Measurements from ENCODE around the gene FRK. TPM values are rescaled to one million over a fixed set of nuclear protein-coding genes. Genes with fewer than 3 reads are reported as not detected.
A peak's percentile ranks its signal among the peaks of the same experiment; 100 is the strongest.

FRK gene
- total and polyA plus RNA-seq, 2 experiments from 2014 or later = 2.7 to 16.9 TPM

DNA sequence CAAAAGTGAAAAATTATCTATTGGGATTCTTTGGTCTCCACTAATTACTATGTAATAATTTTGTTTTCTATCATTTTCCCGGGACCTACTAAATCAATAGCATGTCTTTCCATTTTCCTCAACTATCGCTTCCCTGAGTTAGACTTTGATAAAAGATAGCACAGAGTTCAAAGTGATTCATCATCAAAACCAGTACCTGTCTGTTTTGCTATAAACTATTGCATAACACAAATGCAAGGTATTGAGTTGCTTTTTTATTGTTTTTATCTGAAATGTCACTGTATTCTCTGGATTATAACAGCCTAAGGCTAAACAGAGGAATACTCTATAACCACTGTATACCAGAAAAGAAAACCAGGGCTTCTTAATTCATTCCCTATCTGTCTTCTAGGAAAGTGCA, 19.7 kb downstream of the FRK start:
- Histone ChIP-seq H3K4me2 (no peak overlapping the region), H3K27me3 (no peaks in the 10 kb centered on the region), H3K9me3 (ENCODE audit: low read depth) (no peaks in the 10 kb centered on the region), H3K4me1 (ENCODE audit: insufficient read depth) (peaks cover 9% of the 10 kb centered on the region), H3K79me2 (peaks cover 59% of the 10 kb centered on the region), H3K4me3 (no peak overlapping the region), H3K36me3 (replicated peaks; ENCODE audit: insufficient read depth, low read depth) (no peaks in the 10 kb centered on the region), H3K27ac (no peak overlapping the region), H3K9me2 (replicated peaks; ENCODE audit: insufficient read depth) (no peaks in the 10 kb centered on the region), H2AFZ (no peak overlapping the region), H4K20me1 (ENCODE audit: insufficient read depth, poor library complexity, severe bottlenecking) (no peaks in the 10 kb centered on the region)
- no peak for DNase-seq (ENCODE audit: low spot score)
- 79% methylated on average over 2 of the region's 2 CpGs for WGBS (ENCODE audit: low lambda C conversion rate, missing lambda C conversion rate)
- TF ChIP-seq EZH2 (IDR thresholded peaks at IDR 0.05; ENCODE audit: borderline replicate concordance) (no peak), EZH2phosphoT487 (IDR thresholded peaks at IDR 0.05; ENCODE audit: low read depth, severe bottlenecking, unreplicated experiment) (no peak)
- TF ChIP-seq, protein P1, sequence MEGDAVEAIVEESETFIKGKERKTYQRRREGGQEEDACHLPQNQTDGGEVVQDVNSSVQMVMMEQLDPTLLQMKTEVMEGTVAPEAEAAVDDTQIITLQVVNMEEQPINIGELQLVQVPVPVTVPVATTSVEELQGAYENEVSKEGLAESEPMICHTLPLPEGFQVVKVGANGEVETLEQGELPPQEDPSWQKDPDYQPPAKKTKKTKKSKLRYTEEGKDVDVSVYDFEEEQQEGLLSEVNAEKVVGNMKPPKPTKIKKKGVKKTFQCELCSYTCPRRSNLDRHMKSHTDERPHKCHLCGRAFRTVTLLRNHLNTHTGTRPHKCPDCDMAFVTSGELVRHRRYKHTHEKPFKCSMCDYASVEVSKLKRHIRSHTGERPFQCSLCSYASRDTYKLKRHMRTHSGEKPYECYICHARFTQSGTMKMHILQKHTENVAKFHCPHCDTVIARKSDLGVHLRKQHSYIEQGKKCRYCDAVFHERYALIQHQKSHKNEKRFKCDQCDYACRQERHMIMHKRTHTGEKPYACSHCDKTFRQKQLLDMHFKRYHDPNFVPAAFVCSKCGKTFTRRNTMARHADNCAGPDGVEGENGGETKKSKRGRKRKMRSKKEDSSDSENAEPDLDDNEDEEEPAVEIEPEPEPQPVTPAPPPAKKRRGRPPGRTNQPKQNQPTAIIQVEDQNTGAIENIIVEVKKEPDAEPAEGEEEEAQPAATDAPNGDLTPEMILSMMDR (IDR thresholded peaks at IDR 0.05; ENCODE audit: poor library complexity) = no peak

DNA sequence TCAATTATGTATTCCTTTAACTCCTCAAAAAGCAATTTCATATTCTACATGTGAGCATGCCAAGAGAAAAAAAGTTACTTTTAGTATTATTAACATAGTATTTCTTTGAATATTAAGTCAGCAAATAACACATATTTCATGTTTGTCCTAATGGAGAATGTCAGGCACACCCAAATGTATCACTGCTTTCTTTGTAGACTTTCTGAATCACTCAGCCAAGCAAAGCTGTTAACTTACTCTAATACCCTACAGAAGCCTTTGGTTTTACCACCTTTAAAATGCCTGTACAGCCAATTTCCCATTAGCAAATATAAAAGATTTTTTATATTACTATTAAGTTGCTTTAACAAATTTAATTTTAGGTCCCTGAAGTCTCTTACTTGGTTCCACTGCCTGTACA, 23.8 kb downstream of the FRK start:
- no peak for DNase-seq (ENCODE audit: low spot score)
- H3K4me3 ChIP-seq = no peak overlapping the region

GRCh38 chr6:116036075-116036773, 24.5 kb downstream of the FRK start:
- Histone ChIP-seq H3K4me3 (no peak overlapping the region), H4K20me1 (ENCODE audit: insufficient read depth, poor library complexity, severe bottlenecking) (no peaks in the 10 kb centered on the region), H2AFZ (no peak overlapping the region), H3K36me3 (replicated peaks; ENCODE audit: insufficient read depth, low read depth) (no peaks in the 10 kb centered on the region), H3K9me3 (ENCODE audit: low read depth) (no peaks in the 10 kb centered on the region), H3K4me2 (peak overlapping the region; percentile 53), H3K27ac (peak overlapping the region; percentile 61), H3K9me2 (replicated peaks; ENCODE audit: insufficient read depth) (no peaks in the 10 kb centered on the region), H3K27me3 (no peaks in the 10 kb centered on the region), H3K79me2 (peaks cover 52% of the 10 kb centered on the region), H3K4me1 (ENCODE audit: insufficient read depth) (peaks cover 21% of the 10 kb centered on the region)
- DNase-seq (ENCODE audit: low spot score) = no peak
- TF ChIP-seq, protein P1 (IDR thresholded peaks at IDR 0.05; ENCODE audit: poor library complexity) = no peak
- TF ChIP-seq EZH2 (IDR thresholded peaks at IDR 0.05; ENCODE audit: borderline replicate concordance) (no peak), EZH2phosphoT487 (IDR thresholded peaks at IDR 0.05; ENCODE audit: low read depth, severe bottlenecking, unreplicated experiment) (no peak)
- 26% methylated on average over 2 of the region's 2 CpGs for WGBS (ENCODE audit: low lambda C conversion rate, missing lambda C conversion rate)

More for the DNA sequence above, 23.8 kb downstream of the FRK start:
- H3K79me2 ChIP-seq = peaks cover 46% of the 10 kb centered on the region
- peak overlapping the region; percentile 61 for H3K27ac ChIP-seq
- H3K36me3 ChIP-seq (replicated peaks; ENCODE audit: insufficient read depth, low read depth) = no peaks in the 10 kb centered on the region
- no peaks in the 10 kb centered on the region for H3K27me3 ChIP-seq
- H2AFZ ChIP-seq = no peak overlapping the region
- H3K4me2 ChIP-seq = peak overlapping the region; percentile 53
- H3K9me2 ChIP-seq (replicated peaks; ENCODE audit: insufficient read depth) = no peaks in the 10 kb centered on the region
- peaks cover 21% of the 10 kb centered on the region for H3K4me1 ChIP-seq (ENCODE audit: insufficient read depth)
- TF ChIP-seq EZH2phosphoT487 (IDR thresholded peaks at IDR 0.05; ENCODE audit: low read depth, severe bottlenecking, unreplicated experiment) = no peak
- TF ChIP-seq, protein P1 (IDR thresholded peaks at IDR 0.05; ENCODE audit: poor library complexity) = no peak
- no peak for TF ChIP-seq EZH2 (IDR thresholded peaks at IDR 0.05; ENCODE audit: borderline replicate concordance)
- no peaks in the 10 kb centered on the region for H4K20me1 ChIP-seq (ENCODE audit: insufficient read depth, poor library complexity, severe bottlenecking)
- no peaks in the 10 kb centered on the region for H3K9me3 ChIP-seq (ENCODE audit: low read depth)
